GM18867 (cell line): ENCODE results near the gene NUDT8.
A peak's percentile ranks its signal among the peaks of the same experiment; 100 is the strongest.
"Not testable (repeated sequence)": the region's sequence is repeated elsewhere in the genome, so short reads cannot be mapped to it uniquely, and the experiment has no call there.

ENCODE experiments used
- ATAC-seq: cut with Tn5 transposase; IDR thresholded peaks from one replicate; pipeline ENCODE4 v1.9.1; 2021; ENCODE audit warnings: mild to moderate bottlenecking, moderate library complexity; ENCODE audit not compliant: unreplicated experiment

NUDT8 gene

DNA sequence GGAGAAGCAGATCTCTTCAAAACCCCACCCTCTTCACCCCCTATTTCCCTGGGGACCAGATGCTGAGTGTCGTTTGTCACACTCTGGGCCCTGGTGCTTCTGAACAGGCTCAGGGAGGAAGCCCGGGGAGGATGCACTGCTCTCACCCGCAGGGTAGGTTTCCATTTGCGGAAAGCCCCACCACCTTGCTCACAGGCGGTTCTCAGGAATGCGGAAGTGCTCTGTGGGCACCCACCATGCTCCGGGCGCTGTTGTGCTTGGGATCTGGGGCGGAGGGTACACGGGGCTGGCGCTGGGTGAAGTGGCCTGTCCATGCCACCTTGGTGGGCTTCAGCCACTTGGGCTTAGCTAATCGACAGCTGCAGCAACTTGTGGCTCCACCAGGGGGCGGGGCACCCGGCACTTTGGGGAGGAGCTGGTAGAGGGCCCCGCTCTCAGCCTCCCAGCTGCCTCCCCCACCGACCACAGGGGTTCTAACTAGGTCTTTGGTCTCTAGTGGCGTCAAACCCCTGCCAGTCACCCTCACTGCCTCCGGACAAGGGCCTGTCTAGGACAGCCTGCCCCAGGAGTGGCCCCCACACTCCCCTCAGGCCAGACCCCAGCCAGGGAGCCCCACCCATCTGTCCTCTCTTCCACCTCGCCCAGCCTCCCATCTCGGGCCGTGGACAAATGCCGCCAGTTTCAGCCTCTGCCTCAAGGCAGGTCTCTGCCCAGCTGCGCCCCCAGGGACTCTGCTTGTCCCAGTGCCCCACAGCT is 15.6 kb downstream of the NUDT8 start:
- peak; percentile 77 for ATAC-seq

DNA sequence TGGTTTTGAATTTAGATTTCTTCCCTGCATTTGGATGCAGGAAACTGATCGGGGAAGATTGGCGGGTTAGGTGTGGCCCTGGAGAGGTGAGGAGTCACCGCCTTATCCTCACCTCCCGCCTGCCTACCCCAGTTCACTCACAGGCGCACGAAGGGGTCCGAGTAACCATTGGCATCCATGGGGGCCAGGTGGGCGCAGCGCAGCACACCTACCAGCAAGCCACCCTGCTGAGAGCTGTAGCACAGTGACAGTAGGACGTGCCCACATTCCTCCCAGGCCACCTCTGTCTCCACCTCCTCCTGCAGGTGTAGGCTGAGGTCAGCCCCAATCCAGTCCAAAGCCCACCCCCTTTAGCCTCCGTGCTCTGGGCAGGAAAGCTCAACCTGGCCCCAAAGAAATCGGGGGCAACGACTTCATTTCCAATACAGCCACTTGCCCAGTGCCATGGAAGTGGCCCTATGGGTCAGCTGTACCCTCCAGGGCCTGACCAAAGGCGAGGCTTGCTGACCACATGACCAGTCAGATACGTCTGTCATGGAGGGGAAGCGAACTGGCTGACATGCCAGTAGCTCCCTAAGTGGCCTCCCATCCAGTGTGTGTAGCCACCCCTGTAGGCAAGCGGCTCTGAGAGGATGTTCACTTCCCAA is 16.3 kb downstream of the NUDT8 start:
- ATAC-seq: no peak

DNA sequence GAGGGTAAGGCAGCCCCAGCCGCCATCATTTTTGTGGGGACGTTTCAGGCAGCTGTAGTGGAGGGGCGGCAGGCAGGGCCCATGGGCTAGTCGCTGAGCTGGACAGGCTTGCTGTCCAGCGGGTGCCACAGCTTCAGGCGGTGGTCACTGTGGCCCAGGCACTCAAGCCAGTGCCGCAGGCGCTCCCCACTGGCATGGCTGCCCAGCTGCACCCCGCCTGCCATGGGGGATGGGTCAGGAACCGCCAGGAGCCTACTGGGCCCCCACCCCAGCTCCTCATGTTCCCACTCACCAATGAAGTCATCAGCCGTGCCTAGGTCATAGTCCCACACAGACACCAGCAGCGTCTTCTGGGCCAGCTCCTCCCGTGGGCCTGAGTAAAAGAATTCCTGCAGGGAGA is 17.0 kb downstream of the NUDT8 start:
- no peak for ATAC-seq

DNA sequence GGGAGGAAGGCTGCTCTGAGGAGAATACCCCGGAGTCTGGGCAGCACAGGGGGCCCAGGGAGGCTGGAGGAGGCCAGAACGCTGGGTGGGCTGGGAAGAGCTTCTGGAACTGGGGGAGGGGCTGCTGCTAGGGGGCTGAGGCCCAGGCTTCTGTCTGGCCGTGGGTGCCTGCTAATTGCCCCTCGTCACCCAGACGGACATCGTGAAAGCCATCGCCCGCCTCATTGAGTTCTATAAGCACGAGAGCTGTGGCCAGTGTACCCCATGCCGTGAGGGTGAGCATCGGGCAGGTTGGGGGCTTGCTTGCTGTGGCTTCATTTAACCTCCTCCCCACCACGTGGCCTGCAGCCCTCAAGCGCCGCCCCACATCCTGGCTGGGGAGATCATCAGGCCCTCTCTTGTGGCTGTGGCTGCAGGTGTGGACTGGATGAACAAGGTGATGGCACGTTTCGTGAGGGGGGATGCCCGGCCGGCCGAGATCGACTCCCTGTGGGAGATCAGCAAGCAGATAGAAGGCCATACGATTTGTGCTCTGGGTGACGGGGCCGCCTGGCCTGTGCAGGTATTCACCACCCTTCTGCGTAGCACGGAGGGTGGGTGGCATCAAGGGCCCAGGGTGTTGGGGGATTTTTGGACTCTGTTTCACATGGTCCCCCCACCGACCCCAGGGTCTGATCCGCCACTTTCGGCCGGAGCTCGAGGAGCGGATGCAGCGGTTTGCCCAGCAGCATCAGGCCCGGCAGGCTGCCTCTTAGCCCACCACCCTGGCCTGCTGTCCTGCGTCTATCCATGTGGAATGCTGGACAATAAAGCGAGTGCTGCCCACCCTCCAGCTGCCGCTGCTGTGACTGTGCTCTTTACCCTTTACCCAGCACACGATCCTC is 17.8 kb downstream of the NUDT8 start:
- no peak for ATAC-seq

DNA sequence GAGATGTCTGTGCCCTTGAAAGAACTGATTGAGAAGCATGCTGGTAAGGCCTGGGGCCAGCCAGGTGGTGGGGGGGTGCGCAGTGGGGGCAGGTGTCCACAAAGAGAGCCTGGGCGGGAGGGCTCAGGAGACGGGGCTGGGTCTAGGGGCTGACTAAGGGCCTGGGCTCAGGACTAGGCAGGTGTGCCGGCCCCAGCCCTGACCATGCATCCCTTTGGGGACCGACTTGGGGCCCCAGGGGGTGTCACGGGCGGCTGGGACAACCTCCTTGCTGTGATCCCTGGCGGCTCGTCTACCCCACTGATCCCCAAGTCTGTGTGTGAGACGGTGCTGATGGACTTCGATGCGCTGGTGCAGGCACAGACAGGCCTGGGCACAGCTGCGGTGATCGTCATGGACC is 18.6 kb downstream of the NUDT8 start:
- no peak for ATAC-seq

DNA sequence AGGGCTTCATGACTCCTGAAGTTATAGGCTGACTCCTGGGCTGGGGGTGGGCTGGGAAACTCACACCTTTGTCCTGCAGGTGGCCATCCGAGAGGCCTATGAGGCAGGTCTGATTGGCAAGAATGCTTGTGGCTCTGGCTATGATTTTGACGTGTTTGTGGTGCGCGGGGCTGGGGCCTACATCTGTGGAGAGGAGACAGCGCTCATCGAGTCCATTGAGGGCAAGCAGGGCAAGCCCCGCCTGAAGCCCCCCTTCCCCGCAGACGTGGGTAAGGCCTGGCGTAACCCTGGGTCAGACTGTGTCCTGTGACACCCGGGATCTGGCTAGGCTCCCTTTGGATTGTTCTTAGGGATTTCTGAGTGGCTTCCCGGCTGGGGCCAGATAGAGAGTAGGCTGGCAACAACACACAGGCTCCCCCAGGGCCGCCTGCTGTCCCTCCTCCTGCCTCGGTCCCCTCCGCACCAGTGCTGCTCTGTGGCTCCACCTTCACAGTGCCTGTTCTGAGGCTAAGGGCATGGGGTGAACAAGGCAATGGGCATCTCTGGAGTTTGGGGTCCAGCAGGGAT is 19.4 kb downstream of the NUDT8 start:
- no peak for ATAC-seq

DNA sequence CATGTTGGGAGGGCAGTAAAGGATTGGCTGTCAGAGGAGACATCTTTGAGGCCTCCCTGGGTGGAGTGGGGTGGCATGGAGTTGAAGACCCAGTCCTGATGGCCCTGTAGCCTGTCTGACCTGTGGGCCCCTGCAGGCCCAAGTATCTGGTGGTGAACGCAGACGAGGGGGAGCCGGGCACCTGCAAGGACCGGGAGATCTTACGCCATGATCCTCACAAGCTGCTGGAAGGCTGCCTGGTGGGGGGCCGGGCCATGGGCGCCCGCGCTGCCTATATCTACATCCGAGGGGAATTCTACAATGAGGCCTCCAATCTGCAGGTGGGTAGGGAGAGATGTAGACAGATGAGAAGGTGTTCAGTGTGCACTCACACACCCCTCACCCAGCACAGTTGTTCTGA is 20.4 kb downstream of the NUDT8 start:
- no peak for ATAC-seq

- ATAC-seq: no peak
Measured at GRCh38 chr11:67608486-67608885, 21.3 kb downstream of the NUDT8 start.

DNA sequence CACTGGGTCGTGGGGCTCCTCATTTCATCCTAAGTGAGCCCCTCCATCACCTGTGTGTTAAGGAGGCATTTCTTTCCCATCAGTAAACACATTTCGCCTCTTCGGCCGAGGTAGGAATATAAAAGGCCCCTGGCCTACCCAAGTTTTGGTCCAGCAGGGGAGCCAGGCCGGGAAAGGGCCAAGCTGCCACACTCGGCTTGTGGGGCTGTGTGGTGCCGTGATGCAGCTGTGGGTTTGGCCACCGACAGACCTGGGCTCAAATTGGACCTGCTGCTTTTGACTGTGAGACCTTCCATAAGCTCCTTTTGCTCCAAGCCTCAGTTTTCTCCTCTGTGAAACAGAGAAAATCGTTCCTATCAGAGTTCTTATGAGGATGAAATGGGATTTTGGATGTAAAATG is 22.2 kb downstream of the NUDT8 start:
- no peak for ATAC-seq

GRCh38 chr11:67606492-67607295 is 23.0 kb downstream of the NUDT8 start, which contains the start of gene NDUFV1:
Gene NDUFV1 (plus strand): TSS chr11:67606936. CDS start chr11:67607005, 69 bp downstream.
- ATAC-seq: peak; percentile 93

GRCh38 chr11:67606093-67606491 is 23.6 kb downstream of the NUDT8 start:
- no peak for ATAC-seq

GRCh38 chr11:67605231-67606011 is 24.3 kb downstream of the NUDT8 start:
- no peak for ATAC-seq

DNA sequence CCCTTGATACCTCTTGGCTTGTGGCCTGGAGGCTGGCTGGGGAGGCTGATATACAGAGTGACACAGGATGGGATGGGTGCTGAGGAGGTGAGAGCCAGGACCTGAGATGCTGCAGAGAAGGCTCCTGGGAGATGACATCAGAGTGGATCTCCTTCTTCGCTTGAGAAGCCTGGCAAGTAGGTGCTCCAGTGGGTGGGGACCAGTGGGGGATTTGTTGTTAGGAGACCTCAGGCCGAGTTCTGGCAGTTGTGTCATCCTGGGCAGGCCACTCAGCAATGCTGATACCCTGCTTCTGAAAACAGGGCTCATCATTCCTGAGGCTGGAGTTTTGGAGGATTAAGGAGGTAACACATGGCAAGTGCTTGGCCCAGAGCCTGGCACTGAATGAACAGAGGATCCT is 24.9 kb downstream of the NUDT8 start:
- no peak for ATAC-seq

DNA sequence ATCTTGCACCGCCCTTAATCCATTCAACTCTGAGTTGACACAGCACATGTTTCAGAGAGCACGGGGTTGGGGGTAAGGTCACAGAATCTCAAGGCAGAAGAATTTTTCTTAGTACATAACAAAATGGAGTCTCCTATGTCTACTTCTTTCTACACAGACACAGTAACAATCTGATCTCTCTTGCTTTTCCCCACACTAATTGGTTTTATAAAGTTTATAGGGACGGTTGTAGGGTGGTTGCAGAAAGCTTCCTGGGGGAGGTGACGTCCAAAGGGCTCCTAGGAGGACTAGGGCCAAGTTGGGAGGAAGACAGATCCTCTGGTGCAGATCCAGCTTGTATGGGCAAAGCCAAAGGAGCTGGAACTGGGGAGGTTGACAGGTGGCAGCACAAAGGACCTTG is 25.6 kb downstream of the NUDT8 start:
- not testable (repeated sequence) for ATAC-seq

DNA sequence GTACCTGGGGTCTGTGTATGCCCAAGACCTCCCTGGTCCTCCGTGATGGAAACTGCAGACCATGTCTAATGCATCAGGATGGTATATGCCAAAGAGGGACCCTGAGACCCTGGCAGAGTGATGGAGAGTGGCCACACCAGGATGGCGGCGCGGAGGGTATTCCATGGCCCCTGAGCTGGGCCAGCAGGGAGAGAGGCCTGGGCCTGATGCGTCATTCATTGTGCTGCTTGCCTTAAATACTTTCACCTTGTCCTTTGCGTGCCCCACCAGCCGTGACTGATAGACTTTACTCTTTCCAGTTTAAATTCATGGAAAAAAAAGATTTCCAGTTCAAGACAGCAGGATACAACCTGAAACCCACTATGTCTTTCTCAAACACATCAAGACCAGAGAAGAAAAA is 28.6 kb downstream of the NUDT8 start:
- no peak for ATAC-seq

DNA sequence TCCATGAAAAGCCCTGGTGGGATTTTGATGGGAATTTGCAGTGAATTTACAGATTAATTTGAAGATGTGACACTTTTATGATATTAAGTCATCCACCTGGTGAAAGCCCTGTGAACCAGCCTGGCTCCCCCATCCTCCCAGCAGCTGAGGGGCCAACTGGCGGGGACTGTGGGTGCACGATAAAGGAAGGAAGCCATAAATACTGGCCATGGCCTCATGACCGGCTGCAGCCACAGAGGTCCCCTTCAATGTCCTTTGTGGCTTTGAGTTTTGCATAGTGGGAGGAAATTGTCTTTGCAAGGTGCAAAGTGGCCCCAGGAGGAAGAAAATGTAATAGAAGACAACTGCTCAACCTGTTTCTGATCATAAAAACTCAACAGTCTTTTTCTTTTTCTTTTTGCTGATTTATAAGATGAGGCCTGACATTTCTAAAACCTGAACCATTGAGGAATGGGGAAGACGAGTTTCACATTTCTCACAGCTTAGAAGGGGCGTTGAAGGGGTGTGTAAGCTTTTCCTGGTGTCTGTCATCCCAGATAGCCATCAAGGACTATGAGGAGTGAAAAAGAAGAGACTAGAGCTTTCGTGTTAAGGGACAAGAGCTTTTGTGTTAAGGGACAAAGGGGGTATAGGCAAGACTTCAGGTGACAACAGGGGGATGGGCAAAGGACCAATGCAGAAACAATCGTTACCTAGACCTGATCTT is 29.3 kb downstream of the NUDT8 start:
- ATAC-seq: peak; percentile 73

GRCh38 chr11:67599149-67599548 is 30.6 kb downstream of the NUDT8 start:
- ATAC-seq: no peak

- not testable (repeated sequence) for ATAC-seq
Measured at GRCh38 chr11:67597963-67598362, 31.8 kb downstream of the NUDT8 start.

DNA sequence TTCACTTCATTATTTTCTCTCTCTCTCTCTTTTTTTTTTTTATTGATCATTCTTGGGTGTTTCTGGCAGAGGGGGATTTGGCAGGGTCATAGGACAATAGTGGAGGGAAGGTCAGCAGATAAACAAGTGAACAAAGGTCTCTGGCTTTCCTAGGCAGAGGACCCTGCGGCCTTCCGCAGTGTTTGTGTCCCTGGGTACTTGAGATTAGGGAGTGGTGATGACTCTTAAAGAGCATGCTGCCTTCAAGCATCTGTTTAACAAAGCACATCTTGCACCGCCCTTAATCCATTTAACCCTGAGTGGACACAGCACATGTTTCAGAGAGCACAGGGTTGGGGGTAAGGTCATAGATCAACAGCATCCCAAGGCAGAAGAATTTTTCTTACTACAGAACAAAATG is 32.3 kb downstream of the NUDT8 start:
- not testable (repeated sequence) for ATAC-seq
